SK-N-SH (cell line): ENCODE data around the gene GLS. TPM values are rescaled to one million over a fixed set of nuclear protein-coding genes. Genes with fewer than 3 reads are reported as not detected.

Experiments
- CTCF ChIA-PET: fragments of 300-600, 350-600 bp; formaldehyde crosslinking; extraction: SDS; loops from one replicate; lab custom pipeline; 2021; lab: Yijun Ruan, JAX
- POLR2A ChIA-PET: fragments of 350-600 bp; sonication (Branson Sonifier 250); formaldehyde crosslinking; extraction: SDS; loops from one replicate; lab custom pipeline; 2020; ENCODE audit warnings: antibody characterized with exemption, inconsistent platforms; lab: Yijun Ruan, JAX
- DNase-seq: peaks from one replicate; pipeline ENCODE4 v3.0.0; 2012
- H2AFZ ChIP-seq: fragments of 200-600 bp; sonication (generic); 2 replicates; pipeline ENCODE4 v1.8.1; 2016; ENCODE audit warnings: antibody characterized with exemption, mild to moderate bottlenecking, low read depth
- H3F3A ChIP-seq: fragments of 200-600 bp; sonication (generic); replicated peaks from 2 replicates; pipeline ENCODE3; 2016; ENCODE audit warnings: antibody characterized with exemption, mild to moderate bottlenecking; ENCODE audit not compliant: insufficient read depth
- H3K27ac ChIP-seq, 2 experiments: fragments of 200-500 bp in 1 of 2; fragments of 200-600 bp in 1 of 2; sonication (Bioruptor generic) in 1 of 2; sonication (generic), shearing (Covaris generic) in 1 of 2; 2 replicates each; pipeline versions ENCODE4 v1.5.1 to v1.6.1; 2014 to 2016; ENCODE audit warnings: low read depth in 2 of 2, inconsistent platforms in 1 of 2, low read length in 1 of 2, mild to moderate bottlenecking in 1 of 2, mixed read lengths in 1 of 2
- H3K27me3 ChIP-seq: fragments of 200-600 bp; sonication (generic), shearing (Covaris generic); 2 replicates; pipeline ENCODE4 v1.6.1; 2016; ENCODE audit warnings: mixed run types; ENCODE audit not compliant: insufficient read depth
- H3K36me3 ChIP-seq, 2 experiments: fragments of 200-500 bp in 1 of 2; fragments of 200-600 bp in 1 of 2; sonication (Bioruptor generic) in 1 of 2; sonication (generic) in 1 of 2; replicated peaks in 1 of 2; 2 replicates each; pipeline versions ENCODE3 to v1.5.1; 2014 to 2016; ENCODE audit warnings: low read length in 1 of 2, mild to moderate bottlenecking in 1 of 2; ENCODE audit not compliant: insufficient read depth in 2 of 2, control insufficient read depth in 1 of 2
- H3K4me1 ChIP-seq, 2 experiments: fragments of 200-500 bp in 1 of 2; fragments of 200-600 bp in 1 of 2; sonication (Bioruptor generic) in 1 of 2; sonication (generic), shearing (Covaris generic) in 1 of 2; 2 replicates each; pipeline versions ENCODE4 v1.5.1 to v1.6.1; 2014 to 2016; ENCODE audit warnings: low read depth in 1 of 2, low read length in 1 of 2, mixed run types in 1 of 2; ENCODE audit not compliant: insufficient read depth in 2 of 2, control insufficient read depth in 1 of 2
- H3K4me2 ChIP-seq: fragments of 200-600 bp; sonication (generic), shearing (Covaris generic); 2 replicates; pipeline ENCODE4 v1.6.1; 2017; ENCODE audit warnings: mixed run types
- H3K4me3 ChIP-seq, 2 experiments: fragments of 200-500 bp in 1 of 2; fragments of 200-600 bp in 1 of 2; sonication (Bioruptor generic) in 1 of 2; sonication (generic), shearing (Covaris generic) in 1 of 2; 2 replicates each; pipeline versions ENCODE4 v1.5.1 to v1.8.1; 2014 to 2016; ENCODE audit warnings: low read depth in 2 of 2, inconsistent platforms in 1 of 2, low read length in 1 of 2, mild to moderate bottlenecking in 1 of 2, mixed read lengths in 1 of 2, moderate library complexity in 1 of 2
- H3K79me2 ChIP-seq: fragments of 200-600 bp; sonication (generic); 2 replicates; pipeline ENCODE4 v1.8.1; 2017; ENCODE audit warnings: mild to moderate bottlenecking; ENCODE audit not compliant: insufficient read depth
- H3K9ac ChIP-seq: fragments of 200-600 bp; sonication (generic); 2 replicates; pipeline ENCODE4 v1.6.1; 2017; ENCODE audit warnings: mixed run types
- H3K9me2 ChIP-seq: fragments of 200-600 bp; sonication (generic); 2 replicates; pipeline ENCODE4 v1.6.1; 2017; ENCODE audit warnings: mixed run types
- H3K9me3 ChIP-seq: fragments of 200-600 bp; sonication (generic); 2 replicates; pipeline ENCODE4 v1.6.1; 2017; ENCODE audit warnings: mixed run types, mild to moderate bottlenecking, moderate library complexity
- H4K20me1 ChIP-seq: fragments of 200-600 bp; sonication (generic); 2 replicates; pipeline ENCODE4 v1.6.1; 2017; ENCODE audit warnings: mild to moderate bottlenecking, mixed run types; ENCODE audit not compliant: insufficient read depth
- CHD2 ChIP-seq: fragments of 150-350 bp; IDR thresholded peaks from 2 replicates; pipeline ENCODE4 v1.6.1; 2018; ENCODE audit warnings: low read length; ENCODE audit not compliant: partially characterized antibody
- EZH2phosphoT487 ChIP-seq: fragments of 200-600 bp; sonication (generic); IDR thresholded peaks from 2 replicates; pipeline ENCODE4 v1.6.1; 2017; ENCODE audit warnings: low read depth, mixed run types, mild to moderate bottlenecking, antibody characterized with exemption, moderate library complexity, borderline replicate concordance
- FOXJ3 ChIP-seq: sonication (generic); formaldehyde crosslinking; IDR thresholded peaks from 2 replicates; pipeline ENCODE4 v1.5.1; 2020; ENCODE audit warnings: mild to moderate bottlenecking, missing genetic modification reagents
- GABPA ChIP-seq: IDR thresholded peaks from 2 replicates; pipeline ENCODE4 v1.4.0; 2012; ENCODE audit warnings: low read depth, mild to moderate bottlenecking
- MEF2A ChIP-seq: IDR thresholded peaks from 2 replicates; pipeline ENCODE4 v1.4.0; 2012; ENCODE audit warnings: low read depth, borderline replicate concordance
- MXI1 ChIP-seq: IDR thresholded peaks from 2 replicates; pipeline ENCODE4 v1.6.1; 2012; ENCODE audit warnings: mild to moderate bottlenecking, low read depth, low read length, improper control_type of control experiment
- NFIC ChIP-seq: IDR thresholded peaks from 2 replicates; pipeline ENCODE4 v1.4.0; 2012; ENCODE audit warnings: borderline replicate concordance
- NRF1 ChIP-seq: IDR thresholded peaks from 2 replicates; pipeline ENCODE4 v1.6.1; 2012; ENCODE audit warnings: low read depth, mild to moderate bottlenecking, low read length
- RAD21 ChIP-seq: IDR thresholded peaks from 2 replicates; pipeline ENCODE4 v1.6.1; 2012; ENCODE audit warnings: mild to moderate bottlenecking, low read length
- RCOR1 ChIP-seq: fragments of 150-350 bp; IDR thresholded peaks from 2 replicates; pipeline ENCODE4 v1.6.1; 2017; ENCODE audit warnings: antibody characterized with exemption, low read length
- RFX5 ChIP-seq: IDR thresholded peaks from 2 replicates; pipeline ENCODE4 v1.6.1; 2012; ENCODE audit warnings: mild to moderate bottlenecking, improper control_type of control experiment, low read length
- RXRA ChIP-seq: IDR thresholded peaks from 2 replicates; pipeline ENCODE4 v1.4.0; 2012; ENCODE audit warnings: low read depth, mild to moderate bottlenecking, borderline replicate concordance
- TCF12 ChIP-seq: IDR thresholded peaks from 2 replicates; pipeline ENCODE4 v1.4.0; 2012
- TEAD4 ChIP-seq: IDR thresholded peaks from 2 replicates; pipeline ENCODE4 v1.4.0; 2012; ENCODE audit warnings: mild to moderate bottlenecking, borderline replicate concordance; ENCODE audit not compliant: insufficient read depth
- YY1 ChIP-seq: IDR thresholded peaks from 2 replicates; pipeline ENCODE4 v1.4.0; 2012; ENCODE audit warnings: low read depth, mild to moderate bottlenecking
- WGBS: methylation state at CpG from one replicate; pipeline ENCODE4 v1.1.6; 2017; ENCODE audit warnings: low lambda C conversion rate; 5-methylcytosine and 5-hydroxymethylcytosine counted together
- polyA plus RNA-seq, 3 experiments: library from polyadenylated mRNA; depleted of rRNA; stranded (reverse); fragments of >200 nt; gene quantifications; 2 replicates each; pipeline ENCODE4 v1.2.3, GENCODE V29; 2012
- TF ChIP-seq, protein P1 (sequence below): IDR thresholded peaks from 2 replicates; pipeline ENCODE4 v1.6.1; 2012; ENCODE audit warnings: mild to moderate bottlenecking, low read depth, low read length, moderate library complexity
- TF ChIP-seq, protein P2 (sequence below): IDR thresholded peaks from 2 replicates; pipeline ENCODE4 v1.4.0; 2012; ENCODE audit warnings: low read depth, borderline replicate concordance
- TF ChIP-seq, protein P3 (sequence below): IDR thresholded peaks from 2 replicates; pipeline ENCODE4 v1.4.0; 2012; ENCODE audit warnings: low read depth

The GLS gene
- polyA plus RNA-seq, 1 of the 3 experiments (the other 2 are of a cell fraction): 37.2 TPM

DNA sequence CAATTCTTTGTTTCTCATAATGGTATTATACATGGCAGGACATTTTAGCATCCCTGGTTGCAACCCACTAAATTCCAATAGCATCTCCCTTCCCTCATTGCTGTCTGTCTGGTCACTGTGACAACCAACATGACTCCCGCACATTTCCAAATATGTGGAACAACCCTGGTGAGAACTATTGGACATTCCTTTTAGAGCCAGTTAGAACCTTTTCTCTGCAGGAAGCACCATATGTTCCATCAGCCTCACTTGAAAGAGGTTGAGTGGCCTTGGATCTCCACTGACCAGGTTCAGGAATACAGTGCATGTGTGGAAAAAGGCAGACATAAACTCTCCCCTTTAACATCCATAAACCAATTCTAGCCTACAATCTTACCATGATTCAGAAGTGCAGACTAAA is 25.9 kb upstream of the GLS start:
- POLR2A ChIA-PET: no interaction called here
- Histone ChIP-seq H3F3A (peaks cover 30% of the 10 kb centered on the region), H3K27ac (no peak overlapping the region), H3K9me3 (no peaks in the 10 kb centered on the region), H4K20me1 (no peaks in the 10 kb centered on the region), H3K79me2 (no peaks in the 10 kb centered on the region), H3K4me3 (no peak overlapping the region), H3K9ac (no peak overlapping the region), H2AFZ (no peak overlapping the region)
- 100% methylated on average over 1 of the region's 1 CpG for WGBS
- no peak for DNase-seq
- TF ChIP-seq RAD21 (no peak), FOXJ3 (CRISPR knock-in tag) (no peak), GABPA (no peak), TEAD4 (no peak), NFIC (no peak), MXI1 (no peak), RCOR1 (no peak)
- TF ChIP-seq, all 33 proteins: peak for 0
- Histone ChIP-seq H3K4me1 (peaks cover 4 to 19% of the 10 kb centered on the region in 2 experiments; a peak in 3 of 4 replicates), H3K27me3 (no peaks in the 10 kb centered on the region), H3K9me2 (no peaks in the 10 kb centered on the region), H3K4me2 (no peak overlapping the region), H3K36me3 (no peaks in the 10 kb centered on the region)
- CTCF ChIA-PET: no interaction called here

DNA sequence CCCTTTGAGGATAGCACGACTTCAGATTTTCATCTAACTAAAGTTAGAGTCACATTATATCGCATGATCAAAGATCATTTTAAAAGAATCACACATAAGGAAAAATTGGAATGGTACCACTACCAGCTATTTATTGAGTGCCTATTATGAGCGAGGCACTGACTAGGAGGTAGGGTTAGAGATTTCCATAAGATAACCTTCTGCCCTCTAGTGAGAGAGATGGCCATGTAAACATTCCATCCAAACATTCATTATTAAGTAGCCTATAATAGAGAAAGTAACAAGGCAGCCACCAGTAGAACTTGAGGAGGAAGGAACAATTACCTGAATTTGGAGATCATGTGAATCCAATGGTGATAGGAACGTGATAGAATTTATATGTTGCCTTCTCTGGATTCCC is 25.4 kb upstream of the GLS start:
- WGBS: 87% methylated on average over 4 of the region's 4 CpGs
- H2AFZ ChIP-seq: no peak overlapping the region
- no peaks in the 10 kb centered on the region for H3K79me2 ChIP-seq
- TF ChIP-seq NRF1 (no peak), RCOR1 (no peak), RAD21 (no peak), RXRA (no peak), RFX5 (no peak), GABPA (no peak), CHD2 (no peak), NFIC (no peak), MEF2A (no peak), EZH2phosphoT487 (no peak), TCF12 (no peak), YY1 (no peak)
- TF ChIP-seq, protein P1, sequence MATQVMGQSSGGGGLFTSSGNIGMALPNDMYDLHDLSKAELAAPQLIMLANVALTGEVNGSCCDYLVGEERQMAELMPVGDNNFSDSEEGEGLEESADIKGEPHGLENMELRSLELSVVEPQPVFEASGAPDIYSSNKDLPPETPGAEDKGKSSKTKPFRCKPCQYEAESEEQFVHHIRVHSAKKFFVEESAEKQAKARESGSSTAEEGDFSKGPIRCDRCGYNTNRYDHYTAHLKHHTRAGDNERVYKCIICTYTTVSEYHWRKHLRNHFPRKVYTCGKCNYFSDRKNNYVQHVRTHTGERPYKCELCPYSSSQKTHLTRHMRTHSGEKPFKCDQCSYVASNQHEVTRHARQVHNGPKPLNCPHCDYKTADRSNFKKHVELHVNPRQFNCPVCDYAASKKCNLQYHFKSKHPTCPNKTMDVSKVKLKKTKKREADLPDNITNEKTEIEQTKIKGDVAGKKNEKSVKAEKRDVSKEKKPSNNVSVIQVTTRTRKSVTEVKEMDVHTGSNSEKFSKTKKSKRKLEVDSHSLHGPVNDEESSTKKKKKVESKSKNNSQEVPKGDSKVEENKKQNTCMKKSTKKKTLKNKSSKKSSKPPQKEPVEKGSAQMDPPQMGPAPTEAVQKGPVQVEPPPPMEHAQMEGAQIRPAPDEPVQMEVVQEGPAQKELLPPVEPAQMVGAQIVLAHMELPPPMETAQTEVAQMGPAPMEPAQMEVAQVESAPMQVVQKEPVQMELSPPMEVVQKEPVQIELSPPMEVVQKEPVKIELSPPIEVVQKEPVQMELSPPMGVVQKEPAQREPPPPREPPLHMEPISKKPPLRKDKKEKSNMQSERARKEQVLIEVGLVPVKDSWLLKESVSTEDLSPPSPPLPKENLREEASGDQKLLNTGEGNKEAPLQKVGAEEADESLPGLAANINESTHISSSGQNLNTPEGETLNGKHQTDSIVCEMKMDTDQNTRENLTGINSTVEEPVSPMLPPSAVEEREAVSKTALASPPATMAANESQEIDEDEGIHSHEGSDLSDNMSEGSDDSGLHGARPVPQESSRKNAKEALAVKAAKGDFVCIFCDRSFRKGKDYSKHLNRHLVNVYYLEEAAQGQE: no peak
- TF ChIP-seq, protein P2, sequence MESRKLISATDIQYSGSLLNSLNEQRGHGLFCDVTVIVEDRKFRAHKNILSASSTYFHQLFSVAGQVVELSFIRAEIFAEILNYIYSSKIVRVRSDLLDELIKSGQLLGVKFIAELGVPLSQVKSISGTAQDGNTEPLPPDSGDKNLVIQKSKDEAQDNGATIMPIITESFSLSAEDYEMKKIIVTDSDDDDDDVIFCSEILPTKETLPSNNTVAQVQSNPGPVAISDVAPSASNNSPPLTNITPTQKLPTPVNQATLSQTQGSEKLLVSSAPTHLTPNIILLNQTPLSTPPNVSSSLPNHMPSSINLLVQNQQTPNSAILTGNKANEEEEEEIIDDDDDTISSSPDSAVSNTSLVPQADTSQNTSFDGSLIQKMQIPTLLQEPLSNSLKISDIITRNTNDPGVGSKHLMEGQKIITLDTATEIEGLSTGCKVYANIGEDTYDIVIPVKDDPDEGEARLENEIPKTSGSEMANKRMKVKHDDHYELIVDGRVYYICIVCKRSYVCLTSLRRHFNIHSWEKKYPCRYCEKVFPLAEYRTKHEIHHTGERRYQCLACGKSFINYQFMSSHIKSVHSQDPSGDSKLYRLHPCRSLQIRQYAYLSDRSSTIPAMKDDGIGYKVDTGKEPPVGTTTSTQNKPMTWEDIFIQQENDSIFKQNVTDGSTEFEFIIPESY: no peak
- TF ChIP-seq, protein P3, sequence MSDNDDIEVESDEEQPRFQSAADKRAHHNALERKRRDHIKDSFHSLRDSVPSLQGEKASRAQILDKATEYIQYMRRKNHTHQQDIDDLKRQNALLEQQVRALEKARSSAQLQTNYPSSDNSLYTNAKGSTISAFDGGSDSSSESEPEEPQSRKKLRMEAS: no peak
- TF ChIP-seq, all 33 proteins: peak for 0
- POLR2A ChIA-PET: no interaction called here
- Histone ChIP-seq H4K20me1 (no peaks in the 10 kb centered on the region), H3F3A (peaks cover 30% of the 10 kb centered on the region), H3K9me2 (no peaks in the 10 kb centered on the region), H3K4me2 (no peak overlapping the region), H3K36me3 (no peaks in the 10 kb centered on the region), H3K4me3 (no peak overlapping the region), H3K9me3 (no peaks in the 10 kb centered on the region), H3K9ac (no peak overlapping the region), H3K27ac (no peak overlapping the region), H3K4me1 (peaks cover 4 to 19% of the 10 kb centered on the region in 2 experiments; a peak in 3 of 4 replicates), H3K27me3 (no peaks in the 10 kb centered on the region)
- CTCF ChIA-PET: no interaction called here
- DNase-seq: no peak
